ENCODE measurements around the gene MYEOV. TPM values are rescaled to one million over a fixed set of nuclear protein-coding genes. Genes with fewer than 3 reads are reported as not detected.

MYEOV gene
- total and polyA plus RNA-seq, 2 of the 8 experiments (the other 6 are each of a cell fraction or from before 2014, with no cell fraction given) = 0.44 to 0.67 TPM

- TF ChIP-seq HDAC2 (IDR thresholded peaks at IDR 0.05; ENCODE audit: borderline replicate concordance in 1 of 2, low read depth in 2 of 2, low read length in 2 of 2) = no peak
- TF ChIP-seq SP4 (IDR thresholded peaks at IDR 0.05; ENCODE audit: low read length) = no peak
- no peak for TF ChIP-seq KDM1A (IDR thresholded peaks at IDR 0.05; ENCODE audit: borderline replicate concordance, low read length)
- TF ChIP-seq CBX5 (IDR thresholded peaks at IDR 0.05; ENCODE audit: low read depth, low read length) = no peak
- no peak for TF ChIP-seq CHD7 (IDR thresholded peaks at IDR 0.05; ENCODE audit: insufficient replicate concordance, low read length)
- TF ChIP-seq JUND (IDR thresholded peaks at IDR 0.05; ENCODE audit: low read length) = no peak
- TF ChIP-seq E2F6 (IDR thresholded peaks at IDR 0.05) = no peak
- no peak for TF ChIP-seq CHD2 (IDR thresholded peaks at IDR 0.05; ENCODE audit: low read length)
- no peak for TF ChIP-seq SUZ12 (IDR thresholded peaks at IDR 0.05; ENCODE audit: low read length)
Measured at GRCh38 chr11:69304686-69305085, 10.7 kb downstream of the MYEOV start (continued).

Data from H1 (cell line).